BLaER1 (cell line): ENCODE data around the gene KCTD17.
A peak's percentile ranks its signal among the peaks of the same experiment; 100 is the strongest.

ENCODE experiments used
- H3K27ac ChIP-seq: shearing (Covaris generic); formaldehyde crosslinking; 2 replicates; pipeline ENCODE4 v1.8.1; 2022
- H3K27me3 ChIP-seq: shearing (Covaris generic); formaldehyde crosslinking; 2 replicates; pipeline ENCODE4 v1.8.1; 2022
- H3K36me3 ChIP-seq: shearing (Covaris generic); formaldehyde crosslinking; 2 replicates; pipeline ENCODE4 v1.8.1; 2022
- H3K4me1 ChIP-seq: shearing (Covaris generic); formaldehyde crosslinking; 2 replicates; pipeline ENCODE4 v1.8.1; 2022
- H3K4me2 ChIP-seq: shearing (Covaris generic); formaldehyde crosslinking; 2 replicates; pipeline ENCODE4 v1.8.1; 2022
- H3K4me3 ChIP-seq: shearing (Covaris generic); formaldehyde crosslinking; 2 replicates; pipeline ENCODE4 v1.8.1; 2022
- H3K9ac ChIP-seq: shearing (Covaris generic); formaldehyde crosslinking; 2 replicates; pipeline ENCODE4 v1.8.1; 2022
- H3K9me3 ChIP-seq: shearing (Covaris generic); formaldehyde crosslinking; 2 replicates; pipeline ENCODE4 v1.8.1; 2022
- H4K20me1 ChIP-seq: shearing (Covaris generic); formaldehyde crosslinking; 2 replicates; pipeline ENCODE4 v1.8.1; 2022
- Cebpa-rat ChIP-seq: shearing (Covaris generic); IDR thresholded peaks from 2 replicates; pipeline ENCODE4 v1.8.1; 2022

Gene KCTD17

DNA sequence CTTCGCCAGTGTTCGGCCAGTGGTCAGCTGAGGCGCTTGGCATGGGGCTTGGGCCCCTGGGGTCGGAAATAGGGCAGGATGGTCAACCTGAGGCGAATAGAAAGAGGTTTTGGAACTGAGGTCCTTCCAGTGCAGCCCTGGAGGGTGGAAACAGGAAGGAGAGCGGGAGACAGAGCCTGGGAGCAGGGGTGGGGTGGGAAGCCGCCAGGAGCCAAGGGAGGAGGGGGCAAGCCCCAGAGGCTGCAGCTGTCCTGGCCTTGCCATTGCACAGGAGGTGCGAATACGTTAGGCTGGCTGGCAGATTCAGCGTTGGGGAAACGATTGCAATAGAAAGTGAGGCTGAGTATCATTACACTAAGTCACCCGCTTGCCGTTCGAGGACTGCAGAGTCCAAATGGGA is 13.9 kb upstream of the KCTD17 start:
- Histone ChIP-seq H3K9me3 (no peaks in the 10 kb centered on the region), H3K27me3 (no peaks in the 10 kb centered on the region), H3K4me3 (no peak overlapping the region), H3K9ac (no peak overlapping the region), H3K4me1 (no peaks in the 10 kb centered on the region; the same call in 1 of the 2 replicates), H3K27ac (no peak overlapping the region), H4K20me1 (no peaks in the 10 kb centered on the region), H3K36me3 (peaks cover 5% of the 10 kb centered on the region; the same call in 1 of the 2 replicates), H3K4me2 (no peak overlapping the region)
- TF ChIP-seq Cebpa-rat, result no peak

DNA sequence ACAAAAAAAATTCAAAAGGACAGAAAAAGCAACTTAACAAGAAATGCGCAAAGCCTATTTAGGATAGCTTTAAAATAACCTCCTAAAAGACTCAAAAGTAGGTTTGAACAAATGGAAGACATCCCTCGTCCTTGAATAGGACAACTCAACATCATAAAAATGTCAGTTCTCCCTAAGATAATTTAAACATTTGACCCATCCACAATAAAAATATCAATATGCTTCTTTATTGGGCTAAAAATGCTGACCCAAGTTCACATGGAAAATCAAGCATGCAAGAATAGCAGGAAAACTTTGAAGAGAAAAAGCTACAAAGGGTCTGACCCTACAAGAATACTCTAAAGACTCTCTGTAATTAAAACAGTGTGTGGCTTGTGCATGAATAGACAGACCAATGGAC is 12.1 kb upstream of the KCTD17 start:
- Histone ChIP-seq H3K27me3 (no peaks in the 10 kb centered on the region), H3K36me3 (no peaks in the 10 kb centered on the region), H3K4me1 (peaks cover 15% of the 10 kb centered on the region), H3K4me3 (no peak overlapping the region), H3K9me3 (no peaks in the 10 kb centered on the region), H3K27ac (no peak overlapping the region), H3K9ac (no peak overlapping the region), H4K20me1 (no peaks in the 10 kb centered on the region), H3K4me2 (no peak overlapping the region)
- TF ChIP-seq Cebpa-rat, result no peak

DNA sequence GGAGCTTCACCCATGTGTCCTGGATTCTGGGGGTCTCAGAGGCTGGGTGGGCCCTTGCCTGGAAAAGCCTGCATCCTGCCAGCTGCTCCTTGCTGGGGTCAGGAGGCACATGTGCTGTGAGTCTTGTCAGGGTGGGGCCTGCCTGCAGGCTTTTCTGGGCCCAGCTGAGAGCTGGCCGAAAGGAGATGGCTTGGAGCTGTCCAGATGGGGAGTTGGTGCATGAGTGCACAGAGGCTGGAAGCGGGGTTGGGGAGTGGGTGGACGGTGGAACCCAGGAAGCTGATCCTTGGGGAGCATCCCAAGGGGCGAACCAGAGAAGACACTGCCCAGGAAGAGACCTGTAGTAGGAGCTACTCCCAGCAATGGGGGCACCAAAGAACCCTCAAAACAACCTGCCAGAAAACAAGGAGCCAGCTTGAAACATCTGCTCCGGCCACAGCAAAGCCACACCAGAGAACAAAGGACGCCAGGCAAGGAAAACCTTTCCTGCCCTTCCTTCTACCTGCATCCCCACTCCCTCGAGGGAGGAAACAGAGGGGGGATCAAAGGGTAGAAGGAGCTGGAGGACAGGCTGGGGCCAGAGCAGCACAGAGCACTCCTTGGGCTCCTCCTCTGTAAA is 8.2 kb upstream of the KCTD17 start:
- Histone ChIP-seq H3K9me3 (no peaks in the 10 kb centered on the region), H3K27me3 (no peaks in the 10 kb centered on the region), H3K9ac (no peak overlapping the region), H3K27ac (no peak overlapping the region), H4K20me1 (no peaks in the 10 kb centered on the region), H3K4me2 (peak overlapping the region; percentile 49), H3K4me3 (no peak overlapping the region), H3K36me3 (no peaks in the 10 kb centered on the region), H3K4me1 (peaks cover 47% of the 10 kb centered on the region)
- no peak for TF ChIP-seq Cebpa-rat

DNA sequence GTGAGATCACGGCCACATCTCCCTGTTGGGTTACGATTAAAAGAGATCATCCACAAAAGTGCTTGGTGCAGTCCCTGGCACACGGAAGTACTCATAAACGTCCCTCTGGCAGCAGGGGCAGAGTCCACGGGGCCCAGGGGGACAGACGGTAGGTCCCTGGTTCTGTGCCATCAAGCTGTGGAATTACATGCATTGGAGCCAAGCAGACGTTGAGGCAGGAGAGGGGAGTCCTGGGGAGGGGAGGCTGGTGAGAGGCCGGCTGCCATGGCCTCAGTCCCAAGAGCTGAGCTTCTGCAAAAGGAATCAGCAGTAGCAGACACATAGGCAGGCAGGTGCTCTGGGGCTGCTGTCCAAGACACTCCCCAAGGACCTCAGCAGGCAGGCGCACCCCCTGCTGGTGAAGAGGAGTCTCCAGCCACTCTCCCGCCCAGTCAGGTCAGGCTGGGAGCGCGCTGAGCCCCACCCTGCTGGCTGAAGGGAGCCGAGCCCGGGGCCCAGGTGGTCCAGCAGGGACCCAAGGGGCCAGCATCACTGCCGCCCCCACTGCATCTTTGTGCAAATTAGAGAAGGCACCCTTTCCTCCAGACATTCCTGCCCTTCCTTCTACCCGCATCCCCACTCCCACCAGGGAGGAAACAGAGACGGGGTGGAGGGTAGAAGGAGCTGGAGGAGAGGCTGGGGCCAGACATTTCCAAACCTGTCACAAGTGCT is 7.6 kb upstream of the KCTD17 start:
- H3K27ac ChIP-seq, result no peak overlapping the region
- no peaks in the 10 kb centered on the region for H4K20me1 ChIP-seq
- no peaks in the 10 kb centered on the region for H3K27me3 ChIP-seq
- no peak overlapping the region for H3K9ac ChIP-seq
- peaks cover 47% of the 10 kb centered on the region for H3K4me1 ChIP-seq
- H3K4me3 ChIP-seq, result no peak overlapping the region
- no peaks in the 10 kb centered on the region for H3K9me3 ChIP-seq
- no peak for TF ChIP-seq Cebpa-rat
- H3K36me3 ChIP-seq, result no peaks in the 10 kb centered on the region
- H3K4me2 ChIP-seq, result peak overlapping the region; percentile 49

DNA sequence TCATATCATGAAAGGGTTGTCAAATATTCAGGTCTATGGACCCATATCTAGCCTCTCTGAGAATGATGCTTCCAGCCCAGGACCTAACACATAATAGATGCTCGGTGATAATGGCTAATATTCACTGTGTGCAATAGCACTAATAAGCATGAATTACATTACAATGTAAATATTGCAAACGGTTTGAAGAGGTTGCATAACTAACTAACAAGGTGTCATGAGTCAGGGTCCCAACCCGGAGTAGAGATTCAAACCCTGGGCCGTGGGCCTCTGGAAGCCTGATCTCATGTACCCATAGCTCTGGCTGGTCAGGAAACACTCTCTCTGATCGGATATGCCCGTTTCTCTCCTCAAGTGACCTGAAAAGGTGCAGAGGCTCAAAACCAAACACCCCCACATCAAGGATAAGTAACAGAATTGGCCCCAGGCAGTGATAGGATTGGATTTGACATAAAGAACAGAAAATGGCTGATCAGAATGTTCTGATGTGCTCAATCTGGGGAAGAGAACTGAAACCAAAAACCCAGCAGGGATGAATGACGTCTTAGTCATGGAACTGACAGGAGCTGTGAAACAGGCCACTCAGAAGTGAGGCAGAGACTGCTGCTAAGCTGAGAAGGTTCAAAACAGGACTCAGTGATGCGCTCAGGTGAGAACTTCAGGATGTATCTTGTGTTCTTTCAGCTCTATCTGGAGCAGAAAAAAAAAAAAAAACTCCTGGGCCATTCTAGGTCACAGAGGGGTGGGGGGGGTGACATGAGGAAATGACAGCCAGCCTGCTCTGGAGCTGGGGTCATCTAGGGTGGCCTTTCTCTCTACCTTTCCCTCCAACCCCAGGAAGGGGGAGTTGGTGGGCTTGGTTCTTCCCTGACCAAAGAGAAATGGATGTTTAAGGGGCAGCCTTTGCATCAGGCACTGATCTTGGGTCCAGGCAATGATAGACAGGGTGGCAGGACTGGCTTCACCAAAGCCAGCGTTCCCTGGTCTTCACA is 6.6 kb upstream of the KCTD17 start:
- H3K9me3 ChIP-seq, result no peaks in the 10 kb centered on the region
- peak overlapping the region; percentile 49 for H3K4me2 ChIP-seq
- TF ChIP-seq Cebpa-rat, result no peak
- no peak overlapping the region for H3K4me3 ChIP-seq
- no peak overlapping the region for H3K9ac ChIP-seq
- no peak overlapping the region for H3K27ac ChIP-seq
- no peaks in the 10 kb centered on the region for H3K27me3 ChIP-seq
- H3K36me3 ChIP-seq, result no peaks in the 10 kb centered on the region
- H4K20me1 ChIP-seq, result no peaks in the 10 kb centered on the region
- H3K4me1 ChIP-seq, result peaks cover 47% of the 10 kb centered on the region

DNA sequence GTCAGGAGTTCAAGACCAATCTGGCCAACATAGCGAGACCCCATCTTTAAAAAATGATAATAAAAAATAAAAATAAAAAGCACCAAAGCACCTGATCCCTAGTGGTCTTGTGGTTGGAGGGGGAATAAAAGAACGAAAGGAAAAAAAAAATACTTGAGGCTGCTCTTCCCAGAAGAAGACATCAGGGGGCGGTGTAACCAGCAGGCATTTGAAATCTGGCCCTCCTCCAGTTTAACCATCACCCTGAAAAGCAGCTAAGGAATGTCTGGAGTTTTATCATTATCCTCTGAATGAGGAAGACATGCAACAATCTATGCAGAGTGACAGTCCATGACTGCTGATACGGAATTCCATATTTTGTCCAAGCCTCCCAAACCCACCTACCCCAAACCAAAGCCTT is 5.6 kb upstream of the KCTD17 start:
- no peak overlapping the region for H3K27ac ChIP-seq
- H3K36me3 ChIP-seq, result no peaks in the 10 kb centered on the region
- H3K9ac ChIP-seq, result no peak overlapping the region
- H4K20me1 ChIP-seq, result no peaks in the 10 kb centered on the region
- no peak for TF ChIP-seq Cebpa-rat
- H3K4me3 ChIP-seq, result no peak overlapping the region
- H3K4me1 ChIP-seq, result peaks cover 57% of the 10 kb centered on the region
- no peaks in the 10 kb centered on the region for H3K9me3 ChIP-seq
- H3K4me2 ChIP-seq, result peak overlapping the region; percentile 65
- no peaks in the 10 kb centered on the region for H3K27me3 ChIP-seq

DNA sequence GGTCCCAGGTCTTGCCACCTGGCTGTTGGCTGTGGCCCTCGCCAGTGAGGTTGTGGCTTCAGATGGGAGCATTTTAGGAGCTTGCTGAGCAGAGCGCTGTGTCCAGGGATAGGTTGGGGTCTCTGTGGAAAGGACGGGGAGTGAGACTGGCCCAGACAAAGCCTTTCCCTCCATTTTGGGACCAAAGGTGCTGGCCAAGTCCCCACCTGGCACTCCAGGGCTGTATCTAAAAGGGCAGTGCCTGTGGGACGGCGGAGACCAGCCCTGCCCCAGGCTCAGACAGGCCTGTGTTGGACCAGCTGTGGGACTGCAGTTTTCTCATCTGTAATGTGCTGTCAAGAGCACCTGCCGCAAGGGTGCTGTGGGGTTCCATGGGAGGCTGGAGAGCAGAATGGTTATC is 5.0 kb upstream of the KCTD17 start:
- TF ChIP-seq Cebpa-rat, result no peak
- Histone ChIP-seq H3K4me2 (peak overlapping the region; percentile 65), H3K36me3 (no peaks in the 10 kb centered on the region), H3K4me3 (no peak overlapping the region), H3K27ac (peak overlapping the region; percentile 35; the same call in 1 of the 2 replicates), H4K20me1 (no peaks in the 10 kb centered on the region), H3K27me3 (no peaks in the 10 kb centered on the region), H3K9ac (no peak overlapping the region), H3K9me3 (no peaks in the 10 kb centered on the region), H3K4me1 (peaks cover 57% of the 10 kb centered on the region)

DNA sequence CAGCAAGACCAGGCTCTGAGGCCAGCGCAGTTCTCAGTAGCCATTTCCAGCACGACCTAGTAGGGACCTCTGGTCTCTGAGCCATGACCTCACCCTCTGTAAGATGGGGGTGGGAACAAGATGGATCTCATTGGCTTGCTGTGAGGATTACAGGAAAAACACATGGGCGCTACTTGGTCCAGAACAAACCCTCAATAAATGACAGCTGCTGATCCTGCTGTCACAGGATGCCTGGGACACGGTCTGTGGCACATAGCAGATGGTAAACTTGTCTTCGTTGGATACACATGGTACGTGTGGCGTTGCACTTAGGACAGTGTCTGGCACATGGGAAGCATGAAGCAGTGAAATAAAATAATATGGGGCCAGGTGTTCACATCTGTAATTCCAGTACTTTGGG is 4.5 kb upstream of the KCTD17 start:
- Histone ChIP-seq H3K4me3 (no peak overlapping the region), H3K4me1 (peaks cover 58% of the 10 kb centered on the region), H3K36me3 (no peaks in the 10 kb centered on the region), H4K20me1 (no peaks in the 10 kb centered on the region), H3K4me2 (peak overlapping the region; percentile 65), H3K27me3 (no peaks in the 10 kb centered on the region), H3K9me3 (no peaks in the 10 kb centered on the region), H3K27ac (peak overlapping the region; percentile 35; the same call in 1 of the 2 replicates), H3K9ac (no peak overlapping the region)
- TF ChIP-seq Cebpa-rat, result no peak

DNA sequence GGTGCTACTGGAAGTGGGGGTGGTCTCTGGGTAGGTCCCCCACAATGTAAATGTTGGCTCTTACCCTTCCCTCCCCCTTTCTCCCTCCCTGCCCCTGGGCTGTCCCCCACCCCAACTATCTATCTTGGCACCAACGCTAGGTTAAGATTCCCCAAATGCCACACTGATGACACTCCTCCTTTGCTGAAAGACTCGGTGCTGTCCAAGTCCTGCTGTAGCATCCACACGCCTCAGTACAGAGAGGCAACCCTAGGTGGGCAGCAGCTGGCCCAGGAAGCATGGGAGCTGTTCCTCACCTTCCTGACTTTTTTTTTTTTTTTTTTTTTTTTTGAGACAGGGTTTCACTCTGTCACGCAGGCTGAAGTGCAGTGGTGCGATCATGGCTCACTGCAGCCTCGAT is 3.4 kb upstream of the KCTD17 start:
- Histone ChIP-seq H3K27ac (no peak overlapping the region), H3K4me2 (no peak overlapping the region), H3K4me3 (no peak overlapping the region), H3K9ac (no peak overlapping the region), H3K27me3 (no peaks in the 10 kb centered on the region), H4K20me1 (0 out of 2 replicates have a peak, but pooled peaks cover 10% of the 10 kb centered on the region), H3K36me3 (no peaks in the 10 kb centered on the region), H3K4me1 (peaks cover 68% of the 10 kb centered on the region), H3K9me3 (no peaks in the 10 kb centered on the region)
- TF ChIP-seq Cebpa-rat, result no peak

DNA sequence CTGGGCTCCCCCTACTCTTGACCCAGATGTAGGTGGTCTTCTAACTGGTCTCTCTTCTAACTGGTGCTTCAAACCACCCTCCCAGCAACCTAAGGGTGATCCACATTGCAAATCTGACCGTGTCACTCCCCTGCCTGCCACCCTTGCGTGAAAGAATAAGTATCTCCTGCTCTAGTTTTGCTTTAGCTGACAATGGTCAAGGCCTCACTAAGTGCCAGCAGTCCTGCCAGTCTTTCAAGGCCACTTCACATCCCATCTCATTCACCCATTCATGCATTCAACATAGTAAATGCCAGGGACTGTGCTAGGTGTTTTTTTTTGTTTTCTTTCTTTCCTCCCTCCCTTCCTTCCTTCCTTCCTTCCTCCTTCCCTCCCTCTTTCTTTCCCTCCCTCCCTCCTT is 2.3 kb upstream of the KCTD17 start:
- TF ChIP-seq Cebpa-rat, result no peak
- peaks cover 68% of the 10 kb centered on the region for H3K4me1 ChIP-seq
- no peaks in the 10 kb centered on the region for H3K27me3 ChIP-seq
- no peak overlapping the region for H3K4me3 ChIP-seq
- peaks cover 4% of the 10 kb centered on the region; the same call in 1 of the 2 replicates for H3K36me3 ChIP-seq
- H3K9me3 ChIP-seq, result no peaks in the 10 kb centered on the region
- H3K9ac ChIP-seq, result no peak overlapping the region
- 0 out of 2 replicates have a peak, but pooled peaks cover 21% of the 10 kb centered on the region for H4K20me1 ChIP-seq
- no peak overlapping the region for H3K4me2 ChIP-seq
- no peak overlapping the region for H3K27ac ChIP-seq
